H1 (cell line): Measurements from ENCODE around the gene KDM2A. TPM values are rescaled to one million over a fixed set of nuclear protein-coding genes. Genes with fewer than 3 reads are reported as not detected.

ENCODE experiments used
- CTCF ChIA-PET: fragments of 300-600 bp; sonication (Branson Sonifier 250); formaldehyde crosslinking; loops from one replicate; lab custom pipeline; 2021; ENCODE audit not compliant: partially characterized antibody; lab: Charles Lee
- POLR2A ChIA-PET: fragments of 300-600 bp; sonication (Branson Sonifier 250); formaldehyde crosslinking; loops from one replicate; lab custom pipeline; 2021; ENCODE audit warnings: inconsistent platforms; ENCODE audit not compliant: partially characterized antibody; lab: Charles Lee
- DNase-seq, 2 experiments: peaks; one replicate each; pipeline versions ENCODE4 v3.0.0 to v3.0.0-alpha.2; 2010 to 2022; ENCODE audit warnings: low spot score in 2 of 2, low read depth in 1 of 2, mixed read lengths in 1 of 2
- FAIRE-seq: peaks from 2 replicates; lab custom pipeline; 2011; peaks lifted over from hg19 to GRCh38; lab: Jason Lieb, UNC
- H2AFZ ChIP-seq: 2 replicates; pipeline ENCODE4 v1.8.1; 2012; ENCODE audit warnings: low read length, inconsistent platforms
- H2AK5ac ChIP-seq: 2 replicates; pipeline ENCODE4 v1.6.1; 2013; ENCODE audit warnings: low read depth, low read length
- H2BK120ac ChIP-seq: replicated peaks from 2 replicates; pipeline ENCODE3; 2013; ENCODE audit warnings: low read depth, low read length, inconsistent platforms
- H2BK12ac ChIP-seq: 2 replicates; pipeline ENCODE4 v1.6.1; 2013; ENCODE audit warnings: low read depth, low read length
- H2BK15ac ChIP-seq: 2 replicates; pipeline ENCODE4 v1.6.1; 2013; ENCODE audit warnings: low read length
- H2BK20ac ChIP-seq: 2 replicates; pipeline ENCODE4 v1.6.1; 2013; ENCODE audit warnings: low read length
- H2BK5ac ChIP-seq: 2 replicates; pipeline ENCODE4 v1.6.1; 2013; ENCODE audit warnings: low read depth, low read length
- H3K14ac ChIP-seq: 2 replicates; pipeline ENCODE4 v1.6.1; 2013; ENCODE audit warnings: inconsistent platforms; ENCODE audit not compliant: insufficient read length
- H3K18ac ChIP-seq: 2 replicates; pipeline ENCODE4 v1.6.1; 2013; ENCODE audit warnings: low read length; ENCODE audit errors: extremely low read depth
- H3K23ac ChIP-seq: 2 replicates; pipeline ENCODE4 v1.6.1; 2013; ENCODE audit warnings: inconsistent platforms; ENCODE audit not compliant: insufficient read length
- H3K23me2 ChIP-seq: 2 replicates; pipeline ENCODE4 v1.6.1; 2013; ENCODE audit warnings: low read depth, low read length
- H3K27ac ChIP-seq: 2 replicates; pipeline ENCODE4 v1.6.1; 2011; ENCODE audit warnings: low read depth, low read length, inconsistent platforms
- H3K27me3 ChIP-seq, 4 experiments: replicated peaks in 1 of 4; 1 replicate in 1 of 4; 2 replicates in 3 of 4; pipeline versions ENCODE4 v1.6.1 to v1.8.1; 2011 to 2013; ENCODE audit warnings: low read length in 3 of 4, mild to moderate bottlenecking in 3 of 4, inconsistent platforms in 2 of 4, mixed read lengths in 2 of 4, moderate library complexity in 1 of 4; ENCODE audit not compliant: control insufficient read depth in 3 of 4, insufficient read depth in 3 of 4; ENCODE audit errors: extremely low read depth in 1 of 4
- H3K36me3 ChIP-seq, 4 experiments: 2 replicates each; pipeline versions ENCODE4 v1.6.1 to v1.8.1; 2011 to 2013; ENCODE audit warnings: mild to moderate bottlenecking in 4 of 4, low read length in 3 of 4, moderate library complexity in 2 of 4, control low read depth in 1 of 4, inconsistent platforms in 1 of 4; ENCODE audit not compliant: insufficient read depth in 4 of 4, control insufficient read depth in 2 of 4
- H3K4ac ChIP-seq: replicated peaks from 2 replicates; pipeline ENCODE3; 2013; ENCODE audit warnings: low read length, low read depth, mixed read lengths, inconsistent platforms; ENCODE audit not compliant: insufficient read length
- H3K4me1 ChIP-seq, 4 experiments: replicated peaks in 1 of 4; 1 replicate in 1 of 4; 2 replicates in 3 of 4; pipeline versions ENCODE4 v1.6.1 to v1.8.1; 2011 to 2013; ENCODE audit warnings: low read length in 3 of 4, inconsistent platforms in 2 of 4, mixed read lengths in 1 of 4; ENCODE audit not compliant: insufficient read depth in 4 of 4, control insufficient read depth in 3 of 4
- H3K4me2 ChIP-seq, 2 experiments: 2 replicates each; pipeline versions ENCODE4 v1.6.1 to v1.8.1; 2011 to 2013; ENCODE audit warnings: low read depth in 2 of 2, low read length in 2 of 2, control low read depth in 1 of 2, inconsistent platforms in 1 of 2, mild to moderate bottlenecking in 1 of 2; ENCODE audit not compliant: insufficient read depth in 1 of 2
- H3K4me3 ChIP-seq, 4 experiments: fragments of 200-600, 300-600 bp in 1 of 4; sonication (generic), shearing (Covaris generic), sonication (Bioruptor Twin) in 1 of 4; 2 replicates each; pipeline versions ENCODE4 v1.5.1 to v1.8.1; 2011 to 2016; ENCODE audit warnings: low read length in 4 of 4, low read depth in 3 of 4, control low read depth in 2 of 4, inconsistent platforms in 2 of 4, mild to moderate bottlenecking in 2 of 4, mixed read lengths in 1 of 4, moderate library complexity in 1 of 4; ENCODE audit not compliant: insufficient read depth in 2 of 4; ENCODE audit errors: extremely low read depth in 1 of 4
- H3K56ac ChIP-seq: replicated peaks from 2 replicates; pipeline ENCODE3; 2013; ENCODE audit warnings: low read depth, mild to moderate bottlenecking, mixed read lengths, low read length, inconsistent platforms; ENCODE audit not compliant: insufficient read length
- H3K79me1 ChIP-seq: 2 replicates; pipeline ENCODE4 v1.6.1; 2013; ENCODE audit warnings: low read depth, low read length, control low read depth
- H3K79me2 ChIP-seq, 2 experiments: 2 replicates each; pipeline versions ENCODE4 v1.6.1 to v1.8.1; 2012 to 2013; ENCODE audit warnings: low read length in 2 of 2, mild to moderate bottlenecking in 2 of 2, inconsistent platforms in 1 of 2; ENCODE audit not compliant: insufficient read depth in 2 of 2, control insufficient read depth in 1 of 2
- H3K9ac ChIP-seq, 4 experiments: replicated peaks in 1 of 4; 1 replicate in 1 of 4; 2 replicates in 3 of 4; pipeline versions ENCODE4 v1.6.1 to v1.8.1; 2011 to 2013; ENCODE audit warnings: low read depth in 3 of 4, low read length in 3 of 4, control low read depth in 2 of 4, mild to moderate bottlenecking in 2 of 4, moderate library complexity in 2 of 4, inconsistent platforms in 1 of 4; ENCODE audit errors: extremely low read depth in 1 of 4
- H3K9me3 ChIP-seq, 2 experiments: 2 replicates each; pipeline versions ENCODE4 v1.6.1 to v1.8.1; 2012 to 2013; ENCODE audit warnings: mild to moderate bottlenecking in 2 of 2, moderate library complexity in 2 of 2, control low read depth in 1 of 2, inconsistent platforms in 1 of 2, low read depth in 1 of 2, low read length in 1 of 2, mixed read lengths in 1 of 2; ENCODE audit not compliant: insufficient read depth in 2 of 2
- H4K20me1 ChIP-seq, 2 experiments: replicated peaks in 1 of 2; 2 replicates each; pipeline versions ENCODE3 to v1.8.1; 2011 to 2013; ENCODE audit warnings: inconsistent platforms in 2 of 2, low read length in 2 of 2, mild to moderate bottlenecking in 1 of 2; ENCODE audit not compliant: insufficient read depth in 2 of 2, control insufficient read depth in 1 of 2
- H4K5ac ChIP-seq: 2 replicates; pipeline ENCODE4 v1.6.1; 2013; ENCODE audit warnings: low read length, low read depth, mixed read lengths, inconsistent platforms; ENCODE audit not compliant: insufficient read length
- H4K8ac ChIP-seq: 2 replicates; pipeline ENCODE4 v1.8.0; 2013; ENCODE audit warnings: mild to moderate bottlenecking, moderate library complexity, low read length, inconsistent platforms; ENCODE audit not compliant: insufficient read depth; ENCODE audit errors: extremely low read depth
- H4K91ac ChIP-seq: replicated peaks from 2 replicates; pipeline ENCODE3; 2013; ENCODE audit warnings: low read length, mixed read lengths, inconsistent platforms; ENCODE audit not compliant: insufficient read length
- BCL11A ChIP-seq, 2 experiments: IDR thresholded peaks; one replicate each; pipeline ENCODE4 v1.6.1; 2011; ENCODE audit warnings: low read depth in 2 of 2, low read length in 2 of 2, mild to moderate bottlenecking in 2 of 2
- CREB1 ChIP-seq: IDR thresholded peaks from 2 replicates; pipeline ENCODE4 v1.6.1; 2012; ENCODE audit warnings: inconsistent platforms
- EP300 ChIP-seq, 2 experiments: IDR thresholded peaks; 1 replicate in 1 of 2; 2 replicates in 1 of 2; pipeline ENCODE4 v1.6.1; 2011 to 2012; ENCODE audit warnings: low read depth in 2 of 2, low read length in 2 of 2, mild to moderate bottlenecking in 2 of 2, borderline replicate concordance in 1 of 2, inconsistent platforms in 1 of 2, moderate library complexity in 1 of 2
- EZH2 ChIP-seq: fragments of 200-600 bp; sonication (generic); IDR thresholded peaks from 2 replicates; pipeline ENCODE4 v1.7.1; 2012; ENCODE audit warnings: low read depth, mild to moderate bottlenecking, moderate library complexity, low read length, inconsistent platforms; ENCODE audit not compliant: severe bottlenecking
- POLR2A ChIP-seq, 2 experiments: IDR thresholded peaks; 1 replicate in 1 of 2; 2 replicates in 1 of 2; pipeline ENCODE4 v1.6.1; 2011; ENCODE audit warnings: low read depth in 2 of 2, low read length in 2 of 2, mild to moderate bottlenecking in 2 of 2; ENCODE audit errors: control extremely low read depth in 1 of 2
- POU5F1 ChIP-seq: IDR thresholded peaks from 2 replicates; pipeline ENCODE4 v1.6.1; 2011; ENCODE audit warnings: low read depth, mild to moderate bottlenecking, low read length, moderate library complexity
- RAD21 ChIP-seq, 2 experiments: IDR thresholded peaks in 1 of 2; conservative IDR thresholded peaks in 1 of 2; 2 replicates each; pipeline ENCODE4 v1.6.1; 2011; ENCODE audit warnings: low read depth in 2 of 2, low read length in 2 of 2, improper control_type of control experiment in 1 of 2, inconsistent platforms in 1 of 2, mild to moderate bottlenecking in 1 of 2, moderate library complexity in 1 of 2
- SAP30 ChIP-seq: fragments of 300-600 bp; sonication (generic); IDR thresholded peaks from 2 replicates; pipeline ENCODE4 v1.7.1; 2012; ENCODE audit warnings: low read length, moderate library complexity, mild to moderate bottlenecking, inconsistent platforms; ENCODE audit not compliant: insufficient read depth, insufficient replicate concordance
- SIN3A ChIP-seq, 2 experiments: IDR thresholded peaks in 1 of 2; conservative IDR thresholded peaks in 1 of 2; 2 replicates each; pipeline ENCODE4 v1.6.1; 2011 to 2012; ENCODE audit warnings: low read length in 2 of 2, improper control_type of control experiment in 1 of 2, low read depth in 1 of 2, mild to moderate bottlenecking in 1 of 2
- SIRT6 ChIP-seq: IDR thresholded peaks from one replicate; pipeline ENCODE4 v1.7.1; 2012; ENCODE audit warnings: low read length, inconsistent platforms
- SP4 ChIP-seq: IDR thresholded peaks from 2 replicates; pipeline ENCODE4 v1.6.1; 2012; ENCODE audit warnings: low read length, inconsistent platforms
- TBP ChIP-seq: IDR thresholded peaks from 2 replicates; pipeline ENCODE4 v1.6.1; 2011; ENCODE audit warnings: low read depth, low read length, improper control_type of control experiment
- WGBS, 2 experiments: shearing (Covaris generic) in 1 of 2; methylation state at CpG; one replicate each; pipeline versions ENCODE4 v1.1.6 to v1.1.7; 2013 to 2015; ENCODE audit warnings: low lambda C conversion rate in 2 of 2, mixed read lengths in 2 of 2, inconsistent platforms in 1 of 2, low coverage in 1 of 2, missing lambda C conversion rate in 1 of 2; ENCODE audit not compliant: insufficient replicate concordance in 2 of 2, insufficient coverage in 1 of 2, insufficient read length in 1 of 2; ENCODE audit errors: extremely low coverage in 1 of 2, missing lambda C conversion rate in 1 of 2; 5-methylcytosine and 5-hydroxymethylcytosine counted together
- polyA plus RNA-seq, 7 experiments: library from polyadenylated mRNA; depleted of rRNA in 3 of 7; stranded (reverse) in 5 of 7; unstranded in 2 of 7; fragments of >200 nt in 5 of 7; fragments of 200-250 nt in 2 of 7; gene quantifications; 1 replicate in 5 of 7; 2 replicates in 1 of 7; 4 replicates in 1 of 7; pipeline versions ENCODE4 v1.2.1 to v1.2.3, GENCODE V29; 2011 to 2013; ENCODE audit warnings: missing spikeins in 2 of 7, mixed read lengths in 2 of 7
- total RNA-seq: library from RNA; stranded (reverse); fragmentation: NEBNext Ultra II Directional; extraction: Animal tissue kit (Norgen Biotek cat#: 25700); gene quantifications from 2 replicates; pipeline ENCODE4 v1.2.1, GENCODE V29; 2021
- TF ChIP-seq, protein P1 (sequence below): IDR thresholded peaks from 2 replicates; pipeline ENCODE4 v1.6.1; 2011; ENCODE audit warnings: low read length, improper control_type of control experiment

Gene KDM2A
- total and polyA plus RNA-seq, 2 of the 8 experiments (the other 6 are each of a cell fraction or from before 2014, with no cell fraction given): 55.4 to 66.2 TPM

- no peak for DNase-seq
- no peak overlapping the region for H2BK120ac ChIP-seq
- no peak overlapping the region for H3K14ac ChIP-seq
- no peak overlapping the region for H3K18ac ChIP-seq
- H4K91ac ChIP-seq: no peak overlapping the region
- H3K79me1 ChIP-seq: peaks cover 3% of the 10 kb centered on the region
- no peak overlapping the region for H2AFZ ChIP-seq
- FAIRE-seq: no peak
- POLR2A ChIA-PET: interaction anchor here (1.3 kb wide), 1 partner anchor 37 kb away, joined by 3 read pairs; no protein-coding TSS in a partner anchor
- H3K4me1 ChIP-seq: no peaks in the 10 kb centered on the region
- H3K36me3 ChIP-seq: peaks cover 2 to 20% (median 14%) of the 10 kb centered on the region in 4 experiments; a peak in 6 of 8 replicates
- H3K4ac ChIP-seq: no peak overlapping the region
- TF ChIP-seq SIN3A (conservative IDR thresholded peaks at IDR 0.05 in 1 of 2, IDR thresholded peaks at IDR 0.05 in 1 of 2; ENCODE audit: low read depth in 1 of 2, low read length in 2 of 2): no peak
- TF ChIP-seq TBP: no peak
- no peak for TF ChIP-seq RAD21 (IDR thresholded peaks at IDR 0.05 in 1 of 2, conservative IDR thresholded peaks at IDR 0.05 in 1 of 2; ENCODE audit: low read depth in 2 of 2, low read length in 2 of 2)
- TF ChIP-seq, protein P1, sequence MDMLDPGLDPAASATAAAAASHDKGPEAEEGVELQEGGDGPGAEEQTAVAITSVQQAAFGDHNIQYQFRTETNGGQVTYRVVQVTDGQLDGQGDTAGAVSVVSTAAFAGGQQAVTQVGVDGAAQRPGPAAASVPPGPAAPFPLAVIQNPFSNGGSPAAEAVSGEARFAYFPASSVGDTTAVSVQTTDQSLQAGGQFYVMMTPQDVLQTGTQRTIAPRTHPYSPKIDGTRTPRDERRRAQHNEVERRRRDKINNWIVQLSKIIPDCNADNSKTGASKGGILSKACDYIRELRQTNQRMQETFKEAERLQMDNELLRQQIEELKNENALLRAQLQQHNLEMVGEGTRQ: no peak
- no peak for TF ChIP-seq SAP30
- TF ChIP-seq CREB1: no peak
- no peak for TF ChIP-seq BCL11A (IDR thresholded peaks at IDR 0.05; ENCODE audit: low read depth in 2 of 2, low read length in 2 of 2)
- TF ChIP-seq EP300 (IDR thresholded peaks at IDR 0.05; ENCODE audit: borderline replicate concordance in 1 of 2, low read depth in 2 of 2, low read length in 2 of 2): no peak
- TF ChIP-seq POU5F1: no peak
- TF ChIP-seq POLR2A (IDR thresholded peaks at IDR 0.05; ENCODE audit: control extremely low read depth in 1 of 2, low read depth in 2 of 2, low read length in 2 of 2): no peak
- TF ChIP-seq EZH2: no peak
- TF ChIP-seq SIRT6: no peak
- TF ChIP-seq SP4: no peak
- CTCF ChIA-PET: interaction anchor here (0.6 to 4.3 kb wide), 4 partner anchors 10 to 791 kb away, joined by 3 to 31 read pairs (median 4); no protein-coding TSS in a partner anchor
- H3K27ac ChIP-seq: no peak overlapping the region
- no peak overlapping the region for H4K5ac ChIP-seq
- peaks cover 0 to 68% of the 10 kb centered on the region in 2 experiments; a peak in 3 of 4 replicates for H3K79me2 ChIP-seq
- H3K23ac ChIP-seq: no peak overlapping the region
- H3K4me2 ChIP-seq: no peak overlapping the region
- H3K9me3 ChIP-seq: no peaks in the 10 kb centered on the region
- H3K4me3 ChIP-seq: no peak overlapping the region
- no peaks in the 10 kb centered on the region for H3K27me3 ChIP-seq
- no peak overlapping the region for H2BK5ac ChIP-seq
- no peak overlapping the region for H3K9ac ChIP-seq
- no peak overlapping the region for H2BK15ac ChIP-seq
- H4K20me1 ChIP-seq: peaks cover 1 to 4% of the 10 kb centered on the region in 2 experiments
- no peak overlapping the region for H3K56ac ChIP-seq
- WGBS, 2 experiments: 87% methylated on average over 2 of the region's 2 CpGs; no CpG with 5 or more reads in 1 of the 2 experiments
- no peak overlapping the region for H2BK12ac ChIP-seq
- H3K23me2 ChIP-seq: no peaks in the 10 kb centered on the region
- H2AK5ac ChIP-seq: no peak overlapping the region
- H4K8ac ChIP-seq: no peak overlapping the region
- no peak overlapping the region for H2BK20ac ChIP-seq
Observed at GRCh38 chr11:67154726-67155125, 35.7 kb downstream of the KDM2A start.
